Common myeloid progenitor, CD34-positive (primary cell): ENCODE results near the gene STRBP.

Experiments used
- CTCF ChIA-PET: fragments of 350-600 bp; sonication (Branson Sonifier 250); formaldehyde crosslinking; loops from one replicate; lab custom pipeline; 2021; ENCODE audit warnings: antibody characterized with exemption; lab: Charles Lee
- POLR2A ChIA-PET: fragments of 350-600 bp; sonication (Branson Sonifier 250); formaldehyde crosslinking; loops from one replicate; lab custom pipeline; 2021; ENCODE audit warnings: antibody characterized with exemption; lab: Charles Lee
- DNase-seq, 3 donors: peaks; one replicate each; pipeline versions ENCODE4 v3.0.0 to v3.0.0-alpha.2; 2013
- H3K27ac ChIP-seq, 2 experiments: 1 replicate in 1 of 2; 2 replicates in 1 of 2; pipeline ENCODE4 v1.7.0; 2013; ENCODE audit warnings: inconsistent platforms in 2 of 2, low read length in 2 of 2, mild to moderate bottlenecking in 2 of 2, low read depth in 1 of 2, moderate library complexity in 1 of 2; ENCODE audit not compliant: severe bottlenecking in 2 of 2, insufficient read depth in 1 of 2, poor library complexity in 1 of 2
- H3K27me3 ChIP-seq, 5 experiments: replicated peaks in 2 of 5; 1 replicate in 3 of 5; 2 replicates in 2 of 5; pipeline versions ENCODE4 v1.6.1 to v1.7.0; 2013; ENCODE audit warnings: low read length in 4 of 5, mild to moderate bottlenecking in 2 of 5, moderate library complexity in 2 of 5, inconsistent platforms in 1 of 5; ENCODE audit not compliant: insufficient read depth in 5 of 5, control insufficient read depth in 4 of 5
- H3K36me3 ChIP-seq, 4 experiments: 1 replicate in 2 of 4; 2 replicates in 2 of 4; pipeline versions ENCODE4 v1.6.1 to v1.7.0; 2013; ENCODE audit warnings: low read length in 3 of 4, control low read depth in 1 of 4, mild to moderate bottlenecking in 1 of 4; ENCODE audit not compliant: control insufficient read depth in 4 of 4, insufficient read depth in 4 of 4
- H3K4me1 ChIP-seq, 4 experiments: 1 replicate in 3 of 4; 2 replicates in 1 of 4; pipeline versions ENCODE4 v1.6.1 to v1.7.1; 2013; ENCODE audit warnings: low read length in 3 of 4, mild to moderate bottlenecking in 3 of 4, control low read depth in 1 of 4, inconsistent platforms in 1 of 4, moderate library complexity in 1 of 4; ENCODE audit not compliant: control insufficient read depth in 4 of 4, insufficient read depth in 4 of 4; ENCODE audit errors: control extremely low read depth in 1 of 4
- H3K4me3 ChIP-seq, 7 experiments: 1 replicate in 4 of 7; 2 replicates in 3 of 7; pipeline versions ENCODE4 v1.5.1 to v1.7.0; 2013; ENCODE audit warnings: mild to moderate bottlenecking in 7 of 7, low read length in 6 of 7, moderate library complexity in 6 of 7, inconsistent platforms in 2 of 7, low read depth in 2 of 7, control low read depth in 1 of 7; ENCODE audit not compliant: insufficient read depth in 4 of 7, control insufficient read depth in 1 of 7; ENCODE audit errors: extremely low read depth in 1 of 7
- H3K9me3 ChIP-seq, 5 experiments: 1 replicate in 4 of 5; 2 replicates in 1 of 5; pipeline versions ENCODE4 v1.6.1 to v1.7.1; 2013; ENCODE audit warnings: low read length in 4 of 5, mild to moderate bottlenecking in 2 of 5, inconsistent platforms in 1 of 5, low read depth in 1 of 5, moderate library complexity in 1 of 5; ENCODE audit not compliant: control insufficient read depth in 4 of 5, insufficient read depth in 2 of 5; ENCODE audit errors: control extremely low read depth in 1 of 5
- WGBS: methylation state at CpG from one replicate; pipeline ENCODE4 v1.1.5; 2013; ENCODE audit not compliant: insufficient coverage; 5-methylcytosine and 5-hydroxymethylcytosine counted together

STRBP gene

GRCh38 chr9:123097430-123098095 is 170.8 kb downstream of the STRBP start:
- ChIA-PET CTCF (interaction anchor here (1.0 to 2.4 kb wide), 6 partner anchors 9 to 257 kb away, joined by 3 to 9 read pairs (median 4); no protein-coding TSS in a partner anchor), POLR2A (no interaction called here)
- Histone ChIP-seq H3K27me3 (no peaks in the 10 kb centered on the region), H3K27ac (no peak overlapping the region), H3K4me1 (no peaks in the 10 kb centered on the region), H3K9me3 (no peaks in the 10 kb centered on the region), H3K4me3 (no peak overlapping the region), H3K36me3 (peaks cover 35 to 93% (median 59%) of the 10 kb centered on the region in 4 experiments)
- 100% methylated on average over 3 of the region's 3 CpGs for WGBS
- no peak for DNase-seq

DNA sequence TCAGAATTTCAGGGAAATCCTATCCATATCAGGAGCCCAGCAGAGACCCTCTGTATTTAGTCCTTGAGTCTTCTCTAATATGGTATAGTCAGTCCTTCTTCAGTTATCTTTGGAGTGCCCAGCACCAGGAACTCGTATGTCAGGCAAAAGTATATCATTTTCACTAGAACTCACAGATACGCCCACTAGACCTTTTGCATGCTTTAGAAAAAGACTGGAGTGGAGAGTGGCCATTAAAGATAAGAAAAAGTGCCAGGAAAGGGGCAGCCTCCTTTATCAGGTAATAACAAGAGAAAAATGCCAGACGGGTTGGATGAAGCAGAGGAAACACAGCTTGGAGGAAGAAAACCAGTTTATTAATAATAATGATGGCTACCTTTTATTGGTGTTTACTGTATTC is 171.4 kb downstream of the STRBP start:
- CTCF ChIA-PET = interaction anchor here (1.1 to 2.4 kb wide), 3 partner anchors 10 to 258 kb away, joined by 3 to 9 read pairs (median 4); no protein-coding TSS in a partner anchor
- 71% methylated on average over 1 of the region's 3 CpGs for WGBS
- POLR2A ChIA-PET = no interaction called here

GRCh38 chr9:123093141-123093540 is 175.2 kb downstream of the STRBP start:
- ChIA-PET CTCF (interaction anchor here (0.6 to 6.1 kb wide), 8 partner anchors 8 to 256 kb away, joined by 3 to 46 read pairs (median 4); no protein-coding TSS in a partner anchor), POLR2A (no interaction called here)
- no peak for DNase-seq

More for the DNA sequence above, 171.4 kb downstream of the STRBP start:
- Histone ChIP-seq H3K9me3 (no peaks in the 10 kb centered on the region), H3K4me3 (no peak overlapping the region), H3K27me3 (no peaks in the 10 kb centered on the region), H3K27ac (no peak overlapping the region), H3K4me1 (no peaks in the 10 kb centered on the region), H3K36me3 (peaks cover 34 to 93% (median 60%) of the 10 kb centered on the region in 4 experiments)
- DNase-seq = no peak

GRCh38 chr9:123091459-123091858 is 176.9 kb downstream of the STRBP start:
- peaks cover 30 to 93% (median 53%) of the 10 kb centered on the region in 4 experiments for H3K36me3 ChIP-seq
- whole genome bisulfite sequencing = 100% methylated on average over 1 of the region's 2 CpGs
- POLR2A ChIA-PET = no interaction called here

More at GRCh38 chr9:123093141-123093540, 175.2 kb downstream of the STRBP start:
- H3K27ac ChIP-seq = no peak overlapping the region
- peaks cover 33 to 93% (median 63%) of the 10 kb centered on the region in 4 experiments for H3K36me3 ChIP-seq
- H3K4me1 ChIP-seq = no peaks in the 10 kb centered on the region
- H3K4me3 ChIP-seq = no peak overlapping the region
- H3K9me3 ChIP-seq = no peaks in the 10 kb centered on the region
- WGBS = 92% methylated on average over 2 of the region's 3 CpGs
- H3K27me3 ChIP-seq = no peaks in the 10 kb centered on the region

DNA sequence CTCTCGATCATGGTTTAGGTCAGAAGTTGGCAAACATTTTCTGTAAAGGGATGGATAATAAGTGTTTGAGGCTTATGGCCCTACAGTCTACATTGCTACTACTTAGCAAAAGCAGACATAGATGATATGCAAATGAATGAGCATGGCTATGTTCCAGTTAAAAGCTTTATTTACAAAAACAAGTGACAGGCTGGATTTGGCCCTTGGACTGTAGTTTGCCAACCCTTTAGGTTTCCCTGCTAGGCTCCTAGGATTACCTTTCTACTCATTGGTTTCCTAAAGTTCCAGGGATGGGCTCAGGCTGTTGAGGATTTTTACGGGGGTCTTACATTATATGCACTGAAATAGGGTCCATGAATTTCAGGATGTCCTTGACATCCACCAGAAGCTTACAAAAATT is 177.4 kb downstream of the STRBP start:
- peaks cover 27 to 93% (median 52%) of the 10 kb centered on the region in 4 experiments for H3K36me3 ChIP-seq
- ChIA-PET CTCF (interaction anchor here (1.0 to 6.1 kb wide), 10 partner anchors 10 to 264 kb away, joined by 3 to 46 read pairs (median 4); no protein-coding TSS in a partner anchor), POLR2A (no interaction called here)
- no peaks in the 10 kb centered on the region for H3K27me3 ChIP-seq
- no peak for DNase-seq
- no peaks in the 10 kb centered on the region for H3K4me1 ChIP-seq
- no peak overlapping the region for H3K27ac ChIP-seq
- no peaks in the 10 kb centered on the region for H3K9me3 ChIP-seq
- no peak overlapping the region for H3K4me3 ChIP-seq
- WGBS = 100% methylated on average over 1 of the region's 2 CpGs

More at GRCh38 chr9:123091459-123091858, 176.9 kb downstream of the STRBP start:
- CTCF ChIA-PET = interaction anchor here (1.0 to 6.1 kb wide), 9 partner anchors 10 to 263 kb away, joined by 3 to 46 read pairs (median 4); no protein-coding TSS in a partner anchor
- no peaks in the 10 kb centered on the region for H3K27me3 ChIP-seq
- no peak overlapping the region for H3K4me3 ChIP-seq
- peak in 1 of 3 donors; percentile 29 for DNase-seq
- H3K4me1 ChIP-seq = no peaks in the 10 kb centered on the region
- H3K27ac ChIP-seq = no peak overlapping the region
- no peaks in the 10 kb centered on the region for H3K9me3 ChIP-seq

DNA sequence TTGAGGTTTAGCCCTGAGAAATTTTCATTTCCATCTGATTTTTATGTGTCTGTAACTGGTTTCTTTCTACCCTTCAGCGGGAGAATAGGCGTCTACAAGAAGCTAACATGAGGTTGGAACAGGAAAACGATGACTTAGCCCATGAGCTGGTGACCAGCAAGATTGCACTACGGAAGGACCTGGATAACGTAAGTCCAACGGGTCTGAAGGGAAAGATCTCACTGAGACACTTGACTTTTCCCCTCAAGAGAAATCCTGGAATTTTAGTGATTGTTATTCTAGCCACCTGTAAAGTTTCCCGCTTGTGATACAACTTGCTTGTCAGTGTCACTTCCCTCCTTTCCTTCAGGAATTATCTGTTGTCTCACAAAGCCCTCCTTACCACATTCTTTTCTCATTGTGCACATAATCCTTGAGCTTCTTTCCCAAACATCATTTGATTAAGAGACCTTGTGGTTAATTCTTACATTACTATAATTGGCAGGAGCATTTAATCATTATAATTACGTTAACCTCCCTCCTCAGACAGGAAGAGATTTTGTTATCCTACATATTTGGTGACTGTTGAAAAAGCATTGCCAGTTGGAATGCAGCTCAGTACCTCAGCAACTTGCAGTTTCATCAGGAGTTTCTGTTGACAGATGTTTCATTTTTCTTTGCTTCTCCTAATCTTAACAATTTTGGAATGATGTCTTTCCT is 178.0 kb downstream of the STRBP start:
- H3K27ac ChIP-seq = no peak overlapping the region
- peaks cover 27 to 94% (median 51%) of the 10 kb centered on the region in 4 experiments for H3K36me3 ChIP-seq
- ChIA-PET POLR2A (no interaction called here), CTCF (interaction anchor here (1.1 to 6.1 kb wide), 7 partner anchors 9 to 265 kb away, joined by 3 to 46 read pairs (median 4); no protein-coding TSS in a partner anchor)
- no peaks in the 10 kb centered on the region for H3K9me3 ChIP-seq
- no peaks in the 10 kb centered on the region for H3K4me1 ChIP-seq
- no peaks in the 10 kb centered on the region for H3K27me3 ChIP-seq
- H3K4me3 ChIP-seq = no peak overlapping the region
- DNase-seq = no peak
- WGBS = 99% methylated on average over 7 of the region's 8 CpGs
